Panc1 (cell line): ENCODE data around the gene SVIL. TPM values are rescaled to one million over a fixed set of nuclear protein-coding genes. Genes with fewer than 3 reads are reported as not detected.

Experiments
- ATAC-seq: fragments of 200-7000 bp; cut with Tn5 transposase; 2 replicates; pipeline ENCODE4 v1.9.1; 2020; ENCODE audit warnings: mild to moderate bottlenecking, moderate library complexity
- BruUV-seq: library from RNA; stranded (reverse); fragments of 400-500 nt; replicated peaks from 2 replicates; lab custom pipeline; 2021; lab: Mats Ljungman, UMichigan
- CTCF ChIA-PET: fragments of 300-600 bp; sonication (Branson Sonifier 250); formaldehyde crosslinking; loops from one replicate; lab custom pipeline; 2022; ENCODE audit warnings: antibody characterized with exemption; lab: Charles Lee
- POLR2A ChIA-PET: fragments of 300-600 bp; sonication (Branson Sonifier 250); formaldehyde crosslinking; loops from one replicate; lab custom pipeline; 2022; ENCODE audit warnings: antibody characterized with exemption; lab: Charles Lee
- DNase-seq: peaks from one replicate; pipeline ENCODE4 v3.0.0-alpha.2; 2010; ENCODE audit warnings: low read depth, low spot score
- H3K27ac ChIP-seq: 2 replicates; pipeline ENCODE4 v1.5.1; 2011; ENCODE audit warnings: mild to moderate bottlenecking, low read length, inconsistent platforms
- H3K27me3 ChIP-seq: fragments of 200-500 bp; sonication (Bioruptor generic); 2 replicates; pipeline ENCODE4 v1.6.0; 2014; ENCODE audit warnings: low read length, inconsistent platforms; ENCODE audit not compliant: control insufficient read depth, insufficient read depth
- H3K36me3 ChIP-seq: fragments of 200-500 bp; sonication (Bioruptor generic); 2 replicates; pipeline ENCODE4 v1.5.1; 2014; ENCODE audit warnings: inconsistent platforms, mild to moderate bottlenecking, low read length, moderate library complexity; ENCODE audit not compliant: control insufficient read depth, insufficient read depth
- H3K4me1 ChIP-seq: 2 replicates; pipeline ENCODE4 v1.5.1; 2011; ENCODE audit warnings: inconsistent platforms, mild to moderate bottlenecking, low read length, moderate library complexity; ENCODE audit not compliant: control insufficient read depth, insufficient read depth
- H3K4me3 ChIP-seq, 2 experiments: 2 replicates each; pipeline ENCODE4 v1.5.1; 2011 to 2012; ENCODE audit warnings: low read depth in 2 of 2, low read length in 2 of 2, mild to moderate bottlenecking in 2 of 2, inconsistent platforms in 1 of 2, moderate library complexity in 1 of 2
- H3K9me3 ChIP-seq: fragments of 200-500 bp; sonication (Bioruptor generic); 2 replicates; pipeline ENCODE4 v1.5.1; 2014; ENCODE audit warnings: low read depth, mild to moderate bottlenecking, inconsistent platforms, low read length, moderate library complexity; ENCODE audit not compliant: control insufficient read depth, insufficient read depth
- POLR2AphosphoS5 ChIP-seq: IDR thresholded peaks from 2 replicates; pipeline ENCODE4 v1.6.1; 2012; ENCODE audit warnings: mild to moderate bottlenecking, low read depth, low read length, moderate library complexity
- SIN3A ChIP-seq: IDR thresholded peaks from 2 replicates; pipeline ENCODE4 v1.6.1; 2012; ENCODE audit warnings: low read depth, mild to moderate bottlenecking, low read length, moderate library complexity, borderline replicate concordance; ENCODE audit not compliant: insufficient read depth
- TCF7L2 ChIP-seq: IDR thresholded peaks from 2 replicates; pipeline ENCODE4 v1.6.1; 2011; ENCODE audit warnings: mild to moderate bottlenecking, low read depth, low read length, inconsistent platforms
- in situ Hi-C: cut with HindIII; loops from 2 replicates; pipeline ENCODE4 v1.10.0; 2016; ENCODE audit warnings: low sequenced_read_pairs, low pct_unique_long_range_greater_than_20kb
- intact Hi-C: fragments of 100-400 bp; cut with micrococcal nuclease; formaldehyde crosslinking; loops from one replicate; pipeline ENCODE4 v1.10.0; 2022; ENCODE audit not compliant: unreplicated experiment
- total RNA-seq: library from RNA; stranded (reverse); gene quantifications from one replicate; pipeline ENCODE4 v1.2.1, GENCODE V29; 2021; ENCODE audit not compliant: unreplicated experiment
- TF ChIP-seq, protein P1 (sequence below), 2 experiments: IDR thresholded peaks; 2 replicates each; pipeline ENCODE4 v1.6.1; 2011 to 2012; ENCODE audit warnings: low read depth in 2 of 2, control low read depth in 1 of 2, low read length in 1 of 2, mild to moderate bottlenecking in 1 of 2, moderate library complexity in 1 of 2; ENCODE audit not compliant: insufficient read depth in 1 of 2
- TF ChIP-seq, protein P2 (sequence below): fragments of 450-650 bp; IDR thresholded peaks from 2 replicates; pipeline ENCODE4 v1.5.1; 2017; ENCODE audit warnings: mild to moderate bottlenecking

SVIL gene
- total RNA-seq, 1 experiment from 2014 or later, result 72.8 TPM

DNA sequence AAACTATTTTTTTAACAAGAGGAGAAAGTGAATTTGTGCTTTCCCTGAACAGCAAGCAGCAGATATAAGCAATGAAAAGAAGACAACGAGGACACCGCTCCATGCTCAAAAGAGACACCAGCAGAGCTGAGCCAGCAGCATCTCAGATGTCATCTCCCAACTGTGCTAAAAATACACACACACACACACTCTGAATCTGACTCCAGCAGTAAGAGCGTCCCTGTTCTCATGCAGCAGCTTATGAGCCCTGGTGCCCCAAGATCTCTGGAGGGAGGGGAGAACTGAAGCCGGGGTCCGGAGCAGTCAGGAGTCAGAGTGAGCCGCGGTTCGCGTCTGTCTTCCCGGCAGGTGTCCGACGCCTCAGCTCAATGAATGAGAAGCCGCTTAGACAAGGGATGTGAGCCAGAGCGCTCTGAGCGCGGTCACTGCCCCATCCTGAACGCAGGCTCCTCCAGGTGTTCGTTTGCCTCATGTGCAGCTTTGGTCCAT, 49.2 kb downstream of the SVIL start:
- ATAC-seq (0 out of 2 replicates have a peak, but pooled peaks have one; percentile 51), DNase-seq (no peak)
- Histone ChIP-seq H3K27ac (no peak overlapping the region), H3K27me3 (no peaks in the 10 kb centered on the region), H3K4me3 (no peak overlapping the region), H3K36me3 (no peaks in the 10 kb centered on the region), H3K9me3 (no peaks in the 10 kb centered on the region), H3K4me1 (peaks cover 11% of the 10 kb centered on the region)
- ChIA-PET POLR2A (no interaction called here), CTCF (no interaction called here)
- in situ Hi-C loops, result no loop called here
- BruUV-seq, result no TSS peak
- intact Hi-C loops, result no loop called here
- TF ChIP-seq POLR2AphosphoS5 (no peak), SIN3A (no peak), TCF7L2 (no peak)
- TF ChIP-seq, protein P1, sequence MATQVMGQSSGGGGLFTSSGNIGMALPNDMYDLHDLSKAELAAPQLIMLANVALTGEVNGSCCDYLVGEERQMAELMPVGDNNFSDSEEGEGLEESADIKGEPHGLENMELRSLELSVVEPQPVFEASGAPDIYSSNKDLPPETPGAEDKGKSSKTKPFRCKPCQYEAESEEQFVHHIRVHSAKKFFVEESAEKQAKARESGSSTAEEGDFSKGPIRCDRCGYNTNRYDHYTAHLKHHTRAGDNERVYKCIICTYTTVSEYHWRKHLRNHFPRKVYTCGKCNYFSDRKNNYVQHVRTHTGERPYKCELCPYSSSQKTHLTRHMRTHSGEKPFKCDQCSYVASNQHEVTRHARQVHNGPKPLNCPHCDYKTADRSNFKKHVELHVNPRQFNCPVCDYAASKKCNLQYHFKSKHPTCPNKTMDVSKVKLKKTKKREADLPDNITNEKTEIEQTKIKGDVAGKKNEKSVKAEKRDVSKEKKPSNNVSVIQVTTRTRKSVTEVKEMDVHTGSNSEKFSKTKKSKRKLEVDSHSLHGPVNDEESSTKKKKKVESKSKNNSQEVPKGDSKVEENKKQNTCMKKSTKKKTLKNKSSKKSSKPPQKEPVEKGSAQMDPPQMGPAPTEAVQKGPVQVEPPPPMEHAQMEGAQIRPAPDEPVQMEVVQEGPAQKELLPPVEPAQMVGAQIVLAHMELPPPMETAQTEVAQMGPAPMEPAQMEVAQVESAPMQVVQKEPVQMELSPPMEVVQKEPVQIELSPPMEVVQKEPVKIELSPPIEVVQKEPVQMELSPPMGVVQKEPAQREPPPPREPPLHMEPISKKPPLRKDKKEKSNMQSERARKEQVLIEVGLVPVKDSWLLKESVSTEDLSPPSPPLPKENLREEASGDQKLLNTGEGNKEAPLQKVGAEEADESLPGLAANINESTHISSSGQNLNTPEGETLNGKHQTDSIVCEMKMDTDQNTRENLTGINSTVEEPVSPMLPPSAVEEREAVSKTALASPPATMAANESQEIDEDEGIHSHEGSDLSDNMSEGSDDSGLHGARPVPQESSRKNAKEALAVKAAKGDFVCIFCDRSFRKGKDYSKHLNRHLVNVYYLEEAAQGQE (IDR thresholded peaks at IDR 0.05; ENCODE audit: insufficient read depth in 1 of 2, low read depth in 2 of 2, low read length in 1 of 2), result no peak
- TF ChIP-seq, protein P2, sequence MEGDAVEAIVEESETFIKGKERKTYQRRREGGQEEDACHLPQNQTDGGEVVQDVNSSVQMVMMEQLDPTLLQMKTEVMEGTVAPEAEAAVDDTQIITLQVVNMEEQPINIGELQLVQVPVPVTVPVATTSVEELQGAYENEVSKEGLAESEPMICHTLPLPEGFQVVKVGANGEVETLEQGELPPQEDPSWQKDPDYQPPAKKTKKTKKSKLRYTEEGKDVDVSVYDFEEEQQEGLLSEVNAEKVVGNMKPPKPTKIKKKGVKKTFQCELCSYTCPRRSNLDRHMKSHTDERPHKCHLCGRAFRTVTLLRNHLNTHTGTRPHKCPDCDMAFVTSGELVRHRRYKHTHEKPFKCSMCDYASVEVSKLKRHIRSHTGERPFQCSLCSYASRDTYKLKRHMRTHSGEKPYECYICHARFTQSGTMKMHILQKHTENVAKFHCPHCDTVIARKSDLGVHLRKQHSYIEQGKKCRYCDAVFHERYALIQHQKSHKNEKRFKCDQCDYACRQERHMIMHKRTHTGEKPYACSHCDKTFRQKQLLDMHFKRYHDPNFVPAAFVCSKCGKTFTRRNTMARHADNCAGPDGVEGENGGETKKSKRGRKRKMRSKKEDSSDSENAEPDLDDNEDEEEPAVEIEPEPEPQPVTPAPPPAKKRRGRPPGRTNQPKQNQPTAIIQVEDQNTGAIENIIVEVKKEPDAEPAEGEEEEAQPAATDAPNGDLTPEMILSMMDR, result no peak

DNA sequence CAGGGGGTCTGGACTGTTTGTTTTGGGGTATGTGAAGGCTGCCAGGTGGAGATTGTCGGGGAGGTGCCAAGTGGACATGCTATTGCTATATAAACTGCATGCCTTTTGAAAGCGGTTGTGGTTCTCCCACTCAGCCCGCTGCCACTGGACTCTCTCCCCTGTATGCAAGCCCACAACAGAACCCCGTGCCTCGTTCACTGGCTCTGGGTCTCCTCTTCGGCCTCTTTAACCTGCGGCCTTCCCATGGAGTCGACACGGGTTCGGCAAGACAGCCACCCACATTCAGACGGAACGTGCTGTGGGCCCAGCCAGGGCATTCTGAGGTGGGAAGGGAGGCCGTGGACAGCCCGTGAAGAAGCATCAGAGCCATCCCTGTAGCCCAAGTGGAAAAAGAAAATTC, 50.3 kb downstream of the SVIL start:
- DNase-seq (no peak), ATAC-seq (no peak)
- Histone ChIP-seq H3K9me3 (no peaks in the 10 kb centered on the region), H3K4me1 (peaks cover 6% of the 10 kb centered on the region), H3K4me3 (no peak overlapping the region), H3K27ac (no peak overlapping the region), H3K27me3 (no peaks in the 10 kb centered on the region), H3K36me3 (no peaks in the 10 kb centered on the region)
- ChIA-PET CTCF (no interaction called here), POLR2A (interaction anchor here (0.6 kb wide), 1 partner anchor 28 kb away, joined by 15 read pairs; no protein-coding TSS in a partner anchor)
- no TSS peak for BruUV-seq
- in situ Hi-C loops, result no loop called here
- intact Hi-C loops, result no loop called here
- TF ChIP-seq POLR2AphosphoS5 (no peak), TCF7L2 (no peak), SIN3A (no peak)
- TF ChIP-seq, protein P2, result no peak
- TF ChIP-seq, protein P1 (IDR thresholded peaks at IDR 0.05; ENCODE audit: insufficient read depth in 1 of 2, low read depth in 2 of 2, low read length in 1 of 2), result no peak
